GM04503 (cell line): Measurements from ENCODE around the gene PGAM5.
"Not testable (repeated sequence)": the region's sequence is repeated elsewhere in the genome, so short reads cannot be mapped to it uniquely, and the experiment has no call there.

Experiments
- DNase-seq: peaks from one replicate; pipeline ENCODE4 v3.0.0-alpha.2; 2012; ENCODE audit warnings: low read depth

Gene PGAM5

DNA sequence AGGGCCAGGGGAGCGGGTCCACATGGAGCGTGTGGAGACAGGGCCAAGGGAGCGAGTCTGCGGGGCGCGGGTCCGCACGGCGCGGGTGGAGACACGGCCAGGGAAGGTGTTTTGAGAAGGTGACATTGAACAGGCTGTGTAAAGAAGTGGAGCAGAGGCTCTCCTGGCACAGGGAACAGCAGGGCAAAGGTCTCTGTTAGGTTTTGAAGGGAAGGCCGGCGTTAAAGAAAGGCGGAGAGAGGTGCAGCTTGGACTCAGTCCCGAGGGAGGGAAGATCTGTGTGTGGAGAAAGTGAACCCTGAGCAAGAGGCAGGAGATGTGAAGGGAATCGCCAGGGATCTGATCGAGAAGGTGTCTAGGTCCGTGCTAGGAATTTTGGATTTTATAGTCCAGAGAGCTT lies 21.4 kb upstream of the PGAM5 start:
- DNase-seq = no peak

DNA sequence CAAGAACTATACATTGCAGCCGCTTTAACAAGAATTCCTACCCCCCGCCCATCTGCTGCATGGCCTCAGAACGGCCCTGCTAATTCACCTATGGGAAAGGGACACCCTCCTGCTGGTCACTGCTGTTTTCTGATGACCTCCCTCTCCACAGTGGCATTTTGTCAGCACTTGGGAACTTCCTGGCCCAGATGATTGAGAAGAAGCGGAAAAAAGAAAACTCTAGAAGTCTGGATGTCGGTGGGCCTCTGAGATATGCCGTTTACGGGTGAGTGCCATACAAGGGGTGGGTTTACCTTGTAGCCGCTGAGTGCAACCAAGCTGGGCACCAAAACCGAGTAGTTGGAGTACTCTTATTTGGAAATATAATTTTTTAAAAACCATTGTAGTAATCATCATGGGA lies 20.5 kb upstream of the PGAM5 start:
- DNase-seq = no peak

DNA sequence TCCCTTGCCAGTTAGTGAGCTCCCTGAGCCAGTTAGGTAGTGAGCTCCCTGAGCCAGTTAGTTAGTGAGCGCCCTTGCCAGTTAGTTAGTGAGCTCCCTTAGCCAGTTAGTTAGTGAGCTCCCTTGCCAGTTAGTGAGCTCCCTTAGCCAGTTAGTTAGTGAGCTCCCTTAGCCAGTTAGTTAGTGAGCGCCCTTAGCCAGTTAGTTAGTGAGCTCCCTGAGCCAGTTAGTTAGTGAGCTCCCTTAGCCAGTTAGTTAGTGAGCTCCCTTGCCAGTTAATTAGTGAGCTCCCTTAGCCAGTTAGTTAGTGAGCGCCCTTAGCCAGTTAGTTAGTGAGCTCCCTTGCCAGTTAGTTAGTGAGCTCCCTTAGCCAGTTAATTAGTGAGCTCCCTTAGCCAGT lies 18.6 kb upstream of the PGAM5 start:
- not testable (repeated sequence) for DNase-seq

DNA sequence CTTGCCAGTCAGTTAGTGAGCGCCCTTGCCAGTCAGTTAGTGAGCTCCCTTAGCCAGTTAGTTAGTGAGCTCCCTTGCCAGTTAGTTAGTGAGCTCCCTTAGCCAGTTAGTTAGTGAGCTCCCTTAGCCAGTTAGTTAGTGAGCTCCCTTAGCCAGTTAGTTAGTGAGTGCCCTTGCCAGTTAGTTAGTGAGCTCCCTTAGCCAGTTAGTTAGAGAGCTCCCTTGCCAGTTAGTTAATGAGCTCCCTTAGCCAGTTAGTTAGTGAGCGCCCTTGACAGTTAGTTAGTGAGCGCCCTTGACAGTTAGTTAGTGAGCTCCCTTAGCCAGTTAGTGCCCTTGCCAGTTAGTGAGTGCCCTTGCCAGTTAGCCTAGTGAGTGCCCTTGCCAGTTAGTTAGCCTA lies 15.8 kb upstream of the PGAM5 start:
- DNase-seq = not testable (repeated sequence)

DNA sequence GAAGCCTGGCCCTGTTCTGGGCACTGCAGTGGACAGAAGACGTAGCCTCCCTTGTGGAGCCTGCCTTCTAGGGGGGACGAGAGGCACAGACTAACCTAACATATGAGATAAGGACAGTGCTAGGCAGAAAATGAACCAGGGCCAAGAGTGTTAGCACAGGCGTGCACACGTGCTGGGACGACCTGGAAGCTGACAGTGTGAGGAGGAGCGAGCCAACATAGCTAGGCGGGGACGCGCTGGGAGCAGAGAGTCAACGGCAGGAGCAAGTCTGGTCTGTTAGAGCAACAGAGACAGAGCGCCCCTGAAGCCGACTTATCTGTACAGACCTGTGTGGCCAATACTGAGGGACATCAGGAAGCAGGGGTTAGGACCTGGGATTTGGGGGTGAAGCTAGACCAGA lies 15.2 kb upstream of the PGAM5 start:
- DNase-seq = no peak

DNA sequence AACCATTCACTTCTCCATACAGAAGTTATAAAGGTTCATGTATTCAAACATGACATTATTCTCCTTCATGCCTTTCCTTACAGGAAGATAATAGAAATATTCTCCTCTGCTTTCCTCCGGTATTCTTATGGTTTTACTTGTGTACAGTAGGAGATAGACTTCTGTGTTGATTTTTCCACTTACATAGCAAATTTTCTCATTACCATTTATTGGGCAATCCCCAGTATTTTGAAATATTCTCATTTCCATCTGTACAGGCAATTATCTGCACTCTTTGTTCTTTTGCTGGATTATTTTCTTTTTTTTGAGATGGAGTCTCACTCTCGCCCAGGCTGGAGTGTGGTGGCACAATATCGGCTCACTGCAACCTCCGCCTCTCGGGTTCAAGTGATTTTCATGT lies 12.3 kb upstream of the PGAM5 start:
- DNase-seq = no peak

DNA sequence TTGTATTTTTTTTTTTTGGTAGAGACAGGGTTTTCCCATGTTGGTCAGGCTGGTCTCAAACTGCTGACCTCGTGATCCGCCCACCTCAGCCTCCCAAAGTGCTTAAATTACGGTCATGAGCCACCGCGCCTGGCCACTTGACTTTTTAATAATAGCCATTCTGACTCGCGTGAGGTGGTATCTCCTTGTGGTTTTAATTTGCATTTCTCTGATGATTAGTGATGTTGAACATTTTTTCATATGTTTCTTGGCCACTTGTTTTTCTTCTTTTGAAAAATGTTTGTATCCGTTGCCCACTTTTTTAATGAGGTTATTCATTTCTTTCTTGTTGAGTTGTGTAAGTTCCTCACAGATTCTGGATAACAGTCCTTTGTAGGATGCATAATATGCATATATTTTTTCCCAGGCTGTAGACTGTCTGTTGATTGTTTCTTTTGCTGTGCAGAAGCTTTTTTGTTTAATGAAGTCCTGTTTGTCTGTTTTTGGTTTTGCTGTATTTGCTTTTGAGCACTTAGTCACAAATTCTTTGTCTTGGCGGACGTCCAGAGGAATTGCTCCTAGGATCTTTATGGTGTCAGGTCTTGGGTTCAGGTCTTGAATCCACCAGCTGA lies 10.3 kb upstream of the PGAM5 start:
- no peak for DNase-seq

DNA sequence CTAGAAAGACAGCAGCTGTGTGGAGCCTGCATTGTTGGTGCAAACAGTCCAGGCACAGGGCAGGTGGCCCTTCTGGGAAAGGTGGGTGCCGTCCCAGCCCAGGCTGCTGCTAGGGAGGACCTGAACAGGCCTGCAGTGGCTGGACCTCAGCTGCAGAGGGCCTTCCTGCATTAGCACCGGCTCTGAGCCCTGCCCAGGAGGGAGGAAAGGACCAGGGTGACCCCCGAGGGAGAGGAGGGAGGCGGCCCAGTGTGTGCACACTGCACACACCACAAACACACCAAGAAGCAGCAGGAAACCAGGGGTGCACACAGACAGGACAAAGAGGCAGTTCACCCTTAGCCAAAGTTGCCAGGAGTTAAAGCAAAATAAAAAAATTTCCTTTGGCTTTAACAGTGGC lies 8.0 kb upstream of the PGAM5 start:
- DNase-seq = no peak

DNA sequence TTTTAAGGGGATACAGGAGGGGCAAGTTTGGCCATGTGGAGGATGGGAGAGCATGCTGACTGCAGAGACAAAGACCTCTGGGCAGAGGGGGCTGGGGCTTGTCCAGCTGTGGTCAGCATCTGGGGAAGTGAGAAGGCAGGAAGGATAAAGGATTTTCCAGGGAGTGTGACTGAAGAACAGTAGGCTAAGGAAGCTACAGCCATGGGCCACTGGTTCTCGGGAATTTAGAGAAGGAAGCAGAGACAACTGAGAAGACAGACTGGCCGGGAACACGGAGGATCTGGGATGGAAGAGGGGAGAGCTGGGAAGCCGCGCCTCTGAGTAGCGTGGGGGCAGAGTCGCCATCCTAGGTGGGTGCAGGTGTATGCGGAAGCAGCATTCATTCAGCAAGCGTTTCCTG lies 7.0 kb upstream of the PGAM5 start:
- no peak for DNase-seq

DNA sequence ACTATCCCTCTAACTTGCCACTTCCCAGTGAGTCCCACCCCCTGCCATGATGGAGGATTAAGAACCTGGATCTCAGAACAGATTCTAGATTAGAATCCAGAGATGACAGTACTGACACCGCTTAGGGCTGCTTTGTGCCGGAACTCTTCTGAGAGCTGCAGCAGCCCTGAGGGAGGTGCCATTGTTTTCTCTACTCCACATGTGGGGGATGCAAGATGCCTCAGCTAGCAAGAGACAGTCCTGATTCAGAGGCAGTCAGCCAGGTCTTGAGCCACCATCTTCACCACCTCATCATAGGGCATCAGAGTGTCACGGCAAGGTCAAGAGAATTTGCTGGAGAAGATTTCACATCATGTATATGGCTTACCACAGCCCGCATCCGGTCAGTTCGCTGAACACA lies 3.4 kb upstream of the PGAM5 start:
- no peak for DNase-seq

DNA sequence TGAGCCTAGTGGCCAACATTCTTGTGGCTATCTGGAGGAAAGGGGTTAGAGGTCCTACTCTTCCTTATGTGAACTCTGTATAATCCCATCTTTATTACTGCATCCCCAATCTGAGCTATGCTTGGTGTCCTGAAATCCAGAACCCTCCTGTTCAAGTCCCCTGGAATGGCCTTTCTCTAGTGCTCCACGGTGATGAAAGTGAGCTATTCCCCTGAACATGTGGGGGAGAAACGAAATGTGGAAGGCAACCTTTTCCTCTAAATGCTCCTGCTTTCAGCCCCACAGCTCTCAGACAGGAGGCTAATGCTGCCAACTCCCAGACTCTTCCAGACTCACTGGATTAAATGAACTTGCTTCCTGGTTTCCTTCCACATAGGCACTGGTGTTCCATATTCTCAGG lies 2.5 kb upstream of the PGAM5 start:
- no peak for DNase-seq

DNA sequence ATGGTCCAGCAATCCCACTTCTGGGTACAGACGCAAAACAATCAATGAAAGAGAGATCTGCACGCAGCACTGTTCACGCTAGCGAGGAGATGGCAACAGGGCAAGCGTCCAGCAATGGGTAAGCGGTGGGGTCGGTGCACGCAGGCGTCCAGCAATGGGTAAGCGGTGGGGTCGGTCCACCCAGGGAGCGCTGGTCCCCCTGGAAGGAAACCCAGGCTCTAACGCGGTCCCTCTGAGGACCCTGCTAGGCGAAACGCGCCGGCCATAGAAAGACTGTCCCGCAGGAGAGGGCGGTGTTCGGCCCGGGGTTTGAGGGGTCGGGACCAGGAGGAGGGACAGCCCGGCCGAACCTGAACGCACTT lies 618 bp upstream of the PGAM5 start:
- no peak for DNase-seq

DNA sequence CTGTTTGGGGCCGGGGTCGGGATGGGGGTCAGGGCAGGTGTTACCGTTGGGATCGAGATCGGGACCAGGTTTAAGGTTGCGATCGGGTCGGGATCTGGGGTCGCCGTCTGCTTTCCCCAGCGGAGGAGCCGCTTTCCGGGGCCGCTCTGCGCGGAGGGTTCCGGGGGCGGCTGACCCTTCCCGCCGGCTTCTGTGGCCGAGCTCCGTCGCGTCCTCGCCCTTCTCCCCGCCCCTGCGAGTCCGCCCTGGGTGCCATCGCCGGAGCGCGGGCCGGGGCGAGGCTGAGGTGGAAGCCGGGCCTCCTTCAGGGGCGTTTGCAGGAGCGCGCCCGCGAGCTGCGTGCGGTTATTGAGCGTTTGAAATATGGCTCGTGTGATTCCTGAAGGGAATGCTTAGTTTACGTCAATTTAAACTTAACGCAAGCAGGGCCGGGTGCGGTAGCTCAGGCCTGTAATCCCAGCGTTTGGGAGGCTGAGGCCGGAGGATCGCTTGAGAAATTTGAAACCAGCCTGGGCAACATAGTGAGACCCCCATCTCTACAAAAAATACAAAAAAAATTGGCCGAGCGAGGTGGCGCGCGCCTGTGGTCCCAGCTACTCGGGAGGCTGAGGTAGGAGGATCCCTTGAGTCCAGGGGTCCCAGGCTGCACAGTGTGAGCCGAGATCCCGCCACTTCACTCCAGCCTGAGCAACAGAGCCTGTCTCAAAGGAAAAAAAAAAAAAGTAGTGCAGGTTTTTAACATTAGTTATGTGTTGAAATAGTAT lies 620 bp downstream of the PGAM5 start:
- no peak for DNase-seq

DNA sequence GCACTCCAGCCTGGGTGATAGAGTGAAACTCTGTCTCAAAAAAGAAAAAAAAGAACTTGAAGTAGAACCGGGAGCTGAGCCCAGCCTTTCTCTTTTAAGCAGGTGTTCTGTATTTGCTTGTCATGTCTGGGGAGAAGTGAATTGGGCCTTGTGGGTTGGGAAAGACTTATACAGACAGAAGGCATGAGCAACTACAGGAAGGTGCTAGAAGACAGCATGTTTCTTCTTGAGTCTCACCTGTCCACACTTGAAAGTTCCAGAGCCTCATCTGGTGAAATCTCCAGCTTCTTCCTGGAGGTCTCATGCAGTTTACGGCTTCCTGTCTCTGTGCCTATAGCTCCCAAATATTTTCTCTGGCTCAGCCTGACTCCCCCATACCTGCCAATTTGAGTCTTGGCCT lies 2.5 kb downstream of the PGAM5 start:
- no peak for DNase-seq

DNA sequence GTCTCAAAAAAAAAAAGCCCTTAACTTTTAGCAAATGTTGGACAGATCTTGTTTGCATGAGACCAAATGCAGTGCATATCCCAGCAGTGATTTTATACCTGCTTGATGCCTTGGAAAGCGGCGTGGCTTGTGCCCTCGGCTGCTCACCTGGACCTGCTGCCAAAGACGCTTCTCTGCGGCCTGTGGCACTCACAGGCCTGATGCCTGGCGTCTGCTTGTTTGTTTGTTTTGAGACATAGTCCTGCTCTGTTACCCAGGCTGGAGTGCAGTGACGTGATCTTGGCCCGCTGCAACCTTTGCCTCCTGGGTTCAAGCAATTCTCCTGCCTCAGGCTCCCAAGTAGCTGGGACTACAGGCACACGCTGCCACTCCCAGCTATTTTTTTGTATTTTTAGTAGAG lies 5.2 kb downstream of the PGAM5 start:
- DNase-seq = no peak

DNA sequence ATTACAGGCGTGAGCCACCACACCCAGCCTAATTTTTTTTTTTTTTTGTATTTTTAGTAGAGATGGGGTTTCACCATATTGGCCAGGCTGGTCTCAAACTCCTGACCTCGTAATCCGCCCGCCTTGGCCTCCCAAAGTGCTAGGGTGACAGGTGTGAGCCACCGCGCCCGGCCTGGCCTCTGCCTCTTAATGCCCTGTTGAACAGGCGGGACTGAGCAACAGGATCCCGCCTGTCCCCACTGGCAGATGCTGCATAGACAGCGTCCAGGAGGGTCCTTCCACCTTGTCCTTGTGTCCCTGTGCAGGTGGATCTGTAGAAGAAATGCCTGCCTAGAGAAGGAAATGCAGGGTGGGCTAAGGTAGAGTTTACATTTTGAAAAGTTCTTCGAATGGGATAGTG lies 5.7 kb downstream of the PGAM5 start:
- no peak for DNase-seq

DNA sequence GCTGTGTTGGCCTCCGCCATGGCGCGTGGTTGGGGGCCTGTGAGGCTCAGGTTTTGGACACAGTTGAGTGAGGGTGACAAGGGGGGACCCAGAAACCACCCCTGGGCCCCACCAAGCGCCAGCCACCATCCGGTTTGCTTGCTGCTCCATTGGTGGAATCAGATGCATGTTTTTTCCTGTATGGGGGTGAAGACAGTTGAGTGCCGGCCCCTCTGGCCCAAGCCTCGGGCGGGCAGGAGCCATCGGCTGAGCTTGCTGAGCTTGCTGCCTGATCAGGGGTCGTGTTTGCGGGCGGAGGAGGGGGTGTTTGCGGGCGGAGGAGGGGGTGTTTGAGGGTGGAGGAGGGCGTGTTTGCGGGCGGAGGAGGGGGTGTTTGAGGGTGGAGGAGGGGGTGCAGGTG lies 6.4 kb downstream of the PGAM5 start:
- no peak for DNase-seq

DNA sequence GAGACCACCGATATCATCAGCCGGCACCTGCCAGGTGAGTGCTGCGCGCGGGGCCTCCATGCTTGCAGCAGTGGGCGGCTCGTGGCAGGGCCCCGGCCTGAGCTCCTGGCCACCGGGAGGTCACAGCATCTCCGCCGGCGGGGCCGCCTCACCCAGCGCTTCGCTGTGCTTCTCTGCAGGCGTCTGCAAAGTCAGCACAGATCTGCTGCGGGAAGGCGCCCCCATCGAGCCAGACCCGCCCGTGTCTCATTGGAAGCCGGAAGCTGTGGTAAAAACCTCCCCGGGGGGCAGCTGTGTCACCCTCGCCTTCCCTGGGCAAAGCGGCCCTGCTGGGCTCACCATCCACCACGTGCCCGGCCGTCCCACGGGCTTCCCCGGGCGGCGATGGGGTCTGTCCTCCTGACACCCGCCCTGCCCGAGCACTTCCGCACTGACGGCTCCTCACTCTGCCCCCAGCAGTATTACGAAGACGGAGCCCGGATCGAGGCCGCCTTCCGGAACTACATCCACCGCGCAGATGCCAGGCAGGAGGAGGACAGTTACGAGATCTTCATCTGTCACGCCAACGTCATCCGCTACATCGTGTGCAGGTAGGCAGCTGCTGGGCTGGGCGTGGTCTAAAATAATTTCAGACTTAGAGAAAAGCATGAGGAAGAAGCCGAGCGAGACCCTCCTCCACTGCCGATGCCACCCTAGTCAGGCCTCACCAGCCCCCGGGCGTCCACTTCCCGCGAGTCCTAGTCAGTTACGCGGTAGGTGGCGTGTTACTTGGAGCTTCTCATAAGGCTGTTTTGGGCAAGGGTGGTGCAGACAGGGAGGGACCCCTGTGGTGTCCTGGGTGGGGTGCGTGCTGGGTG lies 7.1 kb downstream of the PGAM5 start:
- DNase-seq = no peak

DNA sequence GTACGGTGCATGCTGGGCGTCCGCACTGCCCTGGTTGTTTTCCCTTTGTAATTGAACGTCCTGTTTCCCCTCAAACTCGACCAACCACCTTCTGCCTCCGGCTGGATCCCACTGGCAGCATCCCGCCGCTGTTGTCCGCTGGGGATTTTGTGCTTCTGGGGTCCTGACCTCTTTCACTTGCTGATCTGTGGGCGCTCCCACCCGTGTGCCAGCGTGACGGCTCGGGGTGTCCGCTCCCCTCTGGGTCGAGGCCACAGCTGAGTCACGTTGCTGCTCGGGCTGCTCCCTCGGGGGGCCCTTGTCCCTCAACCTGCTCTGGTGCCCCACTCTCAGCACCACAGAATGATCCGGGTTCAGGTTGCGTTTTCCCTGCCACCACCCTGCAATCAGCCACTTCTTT lies 8.0 kb downstream of the PGAM5 start:
- DNase-seq = no peak

DNA sequence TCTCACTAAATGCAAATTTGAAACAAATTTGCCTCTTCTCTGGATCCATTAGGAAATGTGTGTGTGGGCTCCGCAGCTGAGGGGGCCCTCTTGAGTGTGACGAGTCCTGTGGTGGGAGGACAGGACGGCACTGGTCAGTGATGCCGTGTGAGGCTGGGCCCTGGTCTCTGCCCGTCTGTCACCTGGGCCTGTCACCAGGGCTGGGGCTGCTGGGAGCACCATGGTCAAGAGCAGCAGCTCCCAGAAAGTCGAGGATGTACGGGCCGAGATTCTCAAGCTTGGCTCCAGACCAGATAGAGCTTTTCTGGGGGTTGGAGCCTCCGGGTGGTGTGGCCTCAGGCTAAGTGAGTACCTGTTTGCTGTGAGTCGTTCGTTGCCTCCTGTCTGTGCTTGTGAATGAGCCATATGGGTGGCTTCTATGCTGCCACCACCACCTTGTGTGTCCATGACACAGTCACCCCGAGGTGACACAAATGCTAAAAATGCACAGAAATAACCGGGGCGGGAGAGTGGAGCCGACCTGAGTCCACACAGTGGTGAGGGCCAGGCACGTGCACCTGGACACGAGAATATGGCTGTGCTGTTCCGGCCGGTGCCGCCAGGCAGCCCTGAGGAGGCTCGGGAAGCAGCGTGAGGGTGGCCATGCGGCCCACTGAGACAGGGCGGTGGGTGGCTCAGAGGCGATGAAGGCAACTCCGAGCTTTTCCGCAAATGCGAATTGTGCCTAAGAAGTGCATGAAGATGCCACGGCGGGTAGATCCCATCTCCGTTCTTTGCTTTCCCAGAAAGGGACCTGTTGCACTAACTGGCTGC lies 8.7 kb downstream of the PGAM5 start:
- no peak for DNase-seq

DNA sequence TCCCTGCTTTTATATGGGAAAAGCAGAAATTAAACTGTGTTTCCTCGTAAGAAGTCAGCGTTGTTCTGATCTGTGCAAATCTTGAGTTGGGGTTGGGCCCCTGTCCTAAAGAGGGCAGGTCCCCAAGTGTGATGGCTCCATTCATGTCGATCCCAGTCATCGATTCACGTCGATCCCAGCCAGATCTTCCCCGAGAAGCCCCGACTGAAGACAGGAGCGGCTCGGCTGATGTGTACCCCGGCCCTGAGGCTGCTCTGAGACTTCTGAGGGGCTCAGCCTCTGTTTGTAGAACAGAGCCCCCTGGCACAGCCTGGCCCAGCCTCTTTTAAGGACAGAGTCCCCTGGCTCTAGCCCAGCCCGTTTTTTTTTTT lies 9.3 kb downstream of the PGAM5 start:
- DNase-seq = no peak

DNA sequence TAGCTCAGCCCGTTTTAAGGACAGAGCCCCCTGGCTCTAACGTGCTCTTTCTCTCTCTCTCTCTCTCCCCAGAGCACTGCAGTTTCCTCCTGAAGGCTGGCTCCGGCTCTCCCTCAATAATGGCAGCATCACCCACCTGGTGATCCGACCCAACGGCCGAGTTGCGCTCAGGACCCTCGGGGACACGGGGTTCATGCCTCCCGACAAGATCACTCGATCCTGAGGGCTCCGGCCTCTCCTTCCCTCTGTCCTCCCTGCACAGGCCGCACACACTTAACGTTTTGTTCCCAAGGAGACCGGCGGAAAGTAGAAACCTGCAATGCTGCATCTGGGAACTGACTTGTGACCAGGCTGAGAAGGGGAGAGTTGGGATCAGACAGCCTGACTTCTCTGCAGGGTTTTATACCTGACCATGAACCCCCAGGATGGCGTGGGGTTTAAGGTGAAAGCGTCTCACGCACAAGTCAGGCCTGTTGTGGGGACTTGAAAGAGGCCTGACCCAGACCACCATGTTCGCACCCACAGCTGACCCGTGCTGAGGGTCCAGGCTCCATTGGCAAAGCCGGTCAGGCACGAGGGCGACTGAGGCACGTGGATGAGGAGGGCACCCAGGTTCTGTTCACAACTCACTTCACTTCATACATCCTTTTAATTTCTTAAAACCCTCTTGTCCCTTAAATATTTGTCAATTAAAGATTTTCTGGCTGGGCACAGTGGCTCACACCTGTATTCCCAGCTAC lies 10.1 kb downstream of the PGAM5 start:
- no peak for DNase-seq
